Measurements from ENCODE around the gene FLT1. TPM values are rescaled to one million over a fixed set of nuclear protein-coding genes. Genes with fewer than 3 reads are reported as not detected.

Gene FLT1
- total RNA-seq, 2 experiments from 2014 or later, result 7.7 to 8.2 TPM

- TF ChIP-seq CTCF (IDR thresholded peaks at IDR 0.05), result no peak
- Mint-ChIP-seq H3K9me3 (no peaks in the 10 kb centered on the region), H3K4me3 (no peak overlapping the region), H3K27me3 (no peaks in the 10 kb centered on the region), H3K36me3 (ENCODE audit: low read depth) (no peaks in the 10 kb centered on the region), H3K27ac (no peak overlapping the region), H3K4me1 (ENCODE audit: low read depth) (peaks cover 6% of the 10 kb centered on the region)
- ChIA-PET POLR2A (no interaction called here), CTCF (no interaction called here)
- DNase-seq (no peak), ATAC-seq (no peak)
- intact Hi-C loops (cut with micrococcal nuclease), result no loop called here
Measured at GRCh38 chr13:28401303-28402056, 93.4 kb downstream of the FLT1 start.

- ATAC-seq (no peak), DNase-seq (no peak)
- ChIA-PET POLR2A (no interaction called here), CTCF (interaction anchor here (0.5 to 1.2 kb wide), 2 partner anchors 15 to 401 kb away, joined by 3 to 5 read pairs; no protein-coding TSS in a partner anchor)
- Mint-ChIP-seq H3K27me3 (no peaks in the 10 kb centered on the region), H3K9me3 (no peaks in the 10 kb centered on the region), H3K4me1 (ENCODE audit: low read depth) (no peaks in the 10 kb centered on the region), H3K27ac (no peak overlapping the region), H3K36me3 (ENCODE audit: low read depth) (no peaks in the 10 kb centered on the region), H3K4me3 (no peak overlapping the region)
- intact Hi-C loops (cut with micrococcal nuclease), result loop anchor here (10.0 kb wide), 1 partner anchor 511 kb away; no protein-coding TSS in a partner anchor
- TF ChIP-seq CTCF (IDR thresholded peaks at IDR 0.05), result no peak
Measured at GRCh38 chr13:28396053-28396452, 98.9 kb downstream of the FLT1 start.

GRCh38 chr13:28394422-28394821 is 100.5 kb downstream of the FLT1 start:
- ChIA-PET CTCF (no interaction called here), POLR2A (no interaction called here)
- TF ChIP-seq CTCF (IDR thresholded peaks at IDR 0.05), result no peak
- Mint-ChIP-seq H3K27ac (no peak overlapping the region), H3K4me1 (ENCODE audit: low read depth) (no peaks in the 10 kb centered on the region), H3K27me3 (no peaks in the 10 kb centered on the region), H3K36me3 (ENCODE audit: low read depth) (no peaks in the 10 kb centered on the region), H3K9me3 (no peaks in the 10 kb centered on the region), H3K4me3 (no peak overlapping the region)
- DNase-seq (no peak), ATAC-seq (no peak)
- intact Hi-C loops (cut with micrococcal nuclease), result loop anchor here (10.0 kb wide), 1 partner anchor 510 kb away; no protein-coding TSS in a partner anchor

GRCh38 chr13:28392896-28393505 is 101.9 kb downstream of the FLT1 start:
- ATAC-seq (no peak), DNase-seq (no peak)
- no peak for TF ChIP-seq CTCF (IDR thresholded peaks at IDR 0.05)
- no peaks in the 10 kb centered on the region for H3K27me3 Mint-ChIP-seq
- H3K36me3 Mint-ChIP-seq (ENCODE audit: low read depth), result no peaks in the 10 kb centered on the region
- ChIA-PET CTCF (no interaction called here), POLR2A (no interaction called here)
- no peaks in the 10 kb centered on the region for H3K4me1 Mint-ChIP-seq (ENCODE audit: low read depth)
- no peaks in the 10 kb centered on the region for H3K9me3 Mint-ChIP-seq
- intact Hi-C loops (cut with micrococcal nuclease), result loop anchor here (10.0 kb wide), 1 partner anchor 508 kb away; no protein-coding TSS in a partner anchor
- no peak overlapping the region for H3K27ac Mint-ChIP-seq
- H3K4me3 Mint-ChIP-seq, result no peak overlapping the region

- ATAC-seq (no peak), DNase-seq (no peak)
- no peaks in the 10 kb centered on the region for H3K27me3 Mint-ChIP-seq
- intact Hi-C loops (cut with micrococcal nuclease), result loop anchor here (10.0 kb wide), 1 partner anchor 508 kb away; no protein-coding TSS in a partner anchor
- no peaks in the 10 kb centered on the region for H3K36me3 Mint-ChIP-seq (ENCODE audit: low read depth)
- no peaks in the 10 kb centered on the region for H3K4me1 Mint-ChIP-seq (ENCODE audit: low read depth)
- H3K9me3 Mint-ChIP-seq, result no peaks in the 10 kb centered on the region
- ChIA-PET CTCF (no interaction called here), POLR2A (no interaction called here)
- no peak overlapping the region for H3K27ac Mint-ChIP-seq
- H3K4me3 Mint-ChIP-seq, result no peak overlapping the region
- no peak for TF ChIP-seq CTCF (IDR thresholded peaks at IDR 0.05)
Measured at GRCh38 chr13:28392428-28392827, 102.5 kb downstream of the FLT1 start.
